ENCODE results near the gene PLXNB1. TPM values are rescaled to one million over a fixed set of nuclear protein-coding genes. Genes with fewer than 3 reads are reported as not detected.

The PLXNB1 gene
- total RNA-seq, 2 donors from 2014 or later: 69.4 to 73.0 TPM

- Histone ChIP-seq H3K27me3 (no peaks in the 10 kb centered on the region), H3K4me1 (peaks cover 0 to 77% of the 10 kb centered on the region in 2 donors), H3K9me3 (no peaks in the 10 kb centered on the region), H3K36me3 (peaks cover 24% of the 10 kb centered on the region), H3K27ac (peak overlapping the region in 1 of 2 donors; percentile 98), H3K4me3 (no peak overlapping the region)
- TF ChIP-seq CTCF (IDR thresholded peaks at IDR 0.05): no peak
- DNase-seq (ENCODE audit: low spot score): no peak
These were observed 40.4 kb upstream of the PLXNB1 start for GRCh38 chr3:48470286-48470685.

GRCh38 chr3:48469046-48469915, 39.4 kb upstream of the PLXNB1 start:
- H3K4me1 ChIP-seq: peaks cover 0 to 86% of the 10 kb centered on the region in 2 donors
- DNase-seq (ENCODE audit: low spot score): no peak
- H3K4me3 ChIP-seq: no peak overlapping the region

GRCh38 chr3:48468329-48468731, 38.4 kb upstream of the PLXNB1 start:
- Histone ChIP-seq H3K9me3 (no peaks in the 10 kb centered on the region), H3K27ac (peak overlapping the region; percentile 35 to 98), H3K4me3 (no peak overlapping the region), H3K36me3 (peaks cover 32% of the 10 kb centered on the region), H3K27me3 (no peaks in the 10 kb centered on the region), H3K4me1 (peaks cover 0 to 82% of the 10 kb centered on the region in 2 donors)
- DNase-seq (ENCODE audit: low spot score): no peak
- no peak for TF ChIP-seq CTCF (IDR thresholded peaks at IDR 0.05)

More at GRCh38 chr3:48469046-48469915, 39.4 kb upstream of the PLXNB1 start:
- H3K27me3 ChIP-seq: no peaks in the 10 kb centered on the region
- peaks cover 29% of the 10 kb centered on the region for H3K36me3 ChIP-seq
- TF ChIP-seq CTCF (IDR thresholded peaks at IDR 0.05): no peak
- H3K27ac ChIP-seq: peak overlapping the region; percentile 35 to 98
- H3K9me3 ChIP-seq: no peaks in the 10 kb centered on the region

GRCh38 chr3:48467473-48468267, 37.8 kb upstream of the PLXNB1 start:
- H3K27me3 ChIP-seq: no peaks in the 10 kb centered on the region
- H3K36me3 ChIP-seq: peaks cover 32% of the 10 kb centered on the region
- peaks cover 0 to 79% of the 10 kb centered on the region in 2 donors for H3K4me1 ChIP-seq
- H3K27ac ChIP-seq: peak overlapping the region; percentile 96 to 98
- peak overlapping the region in 1 of 2 donors; percentile 57 for H3K4me3 ChIP-seq
- H3K9me3 ChIP-seq: no peaks in the 10 kb centered on the region
- no peak for DNase-seq (ENCODE audit: low spot score)
- TF ChIP-seq CTCF (IDR thresholded peaks at IDR 0.05): no peak

GRCh38 chr3:48467110-48467454, 37.2 kb upstream of the PLXNB1 start:
- peaks cover 32% of the 10 kb centered on the region for H3K36me3 ChIP-seq
- no peak for TF ChIP-seq CTCF (IDR thresholded peaks at IDR 0.05)
- no peaks in the 10 kb centered on the region for H3K27me3 ChIP-seq
- H3K4me1 ChIP-seq: peaks cover 0 to 74% of the 10 kb centered on the region in 2 donors
- H3K9me3 ChIP-seq: no peaks in the 10 kb centered on the region
- H3K27ac ChIP-seq: peak overlapping the region; percentile 96 to 98
- DNase-seq (ENCODE audit: low spot score): no peak
- peak overlapping the region; percentile 55 to 57 for H3K4me3 ChIP-seq

All from right atrium auricular region (tissue), 2 donors.